Measurements from ENCODE around the gene C1orf52.

Gene C1orf52

DNA sequence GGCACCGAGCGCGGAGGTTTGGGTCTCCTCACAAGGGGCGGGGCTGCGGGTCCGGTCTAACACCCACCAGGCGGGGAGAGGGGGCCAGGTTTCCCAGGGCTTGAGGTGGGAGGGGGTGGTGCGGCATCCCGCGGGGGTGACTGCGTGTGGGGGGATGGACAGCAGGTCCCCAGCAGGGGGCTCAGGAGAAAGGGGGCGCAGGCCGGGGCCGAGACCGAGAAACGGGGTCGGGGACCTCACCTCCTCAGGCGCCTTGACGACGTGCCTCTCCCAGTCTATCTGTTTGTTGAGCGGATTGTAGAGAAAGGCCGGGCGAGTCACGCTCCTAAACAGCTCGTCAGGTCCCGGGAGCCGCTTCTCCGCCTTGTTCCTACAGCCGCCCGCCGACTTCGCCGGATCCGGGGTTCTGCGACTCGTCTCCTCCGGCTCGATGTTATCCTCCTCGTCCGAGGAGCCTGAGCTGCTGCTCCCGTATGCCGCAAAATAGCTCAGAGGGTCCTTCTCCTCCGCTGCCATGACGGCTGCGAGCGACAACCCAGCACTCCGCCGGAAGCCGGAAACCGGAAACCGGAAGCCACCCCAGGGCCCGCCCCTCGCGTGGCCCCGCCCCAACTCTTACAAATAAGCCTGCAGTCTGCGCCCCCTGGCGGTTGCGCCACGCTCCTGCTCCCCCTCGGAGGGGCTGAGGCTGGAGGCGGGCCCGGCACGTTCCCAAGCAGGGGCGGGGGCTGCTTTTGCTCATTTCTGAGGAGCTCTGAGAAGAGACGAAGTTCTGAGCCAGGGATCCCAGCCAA is at the start of gene C1orf52:
C1orf52 (minus strand) TSS at position 545 of the 794 bp plus-strand sequence; CDS start at position 516, 29 bp downstream.
- DNase-seq = peak; percentile 22 to 98 (median 92)

GRCh38 chr1:85308833-85309350 is 49.4 kb upstream of the C1orf52 start:
- DNase-seq = no peak

DNA sequence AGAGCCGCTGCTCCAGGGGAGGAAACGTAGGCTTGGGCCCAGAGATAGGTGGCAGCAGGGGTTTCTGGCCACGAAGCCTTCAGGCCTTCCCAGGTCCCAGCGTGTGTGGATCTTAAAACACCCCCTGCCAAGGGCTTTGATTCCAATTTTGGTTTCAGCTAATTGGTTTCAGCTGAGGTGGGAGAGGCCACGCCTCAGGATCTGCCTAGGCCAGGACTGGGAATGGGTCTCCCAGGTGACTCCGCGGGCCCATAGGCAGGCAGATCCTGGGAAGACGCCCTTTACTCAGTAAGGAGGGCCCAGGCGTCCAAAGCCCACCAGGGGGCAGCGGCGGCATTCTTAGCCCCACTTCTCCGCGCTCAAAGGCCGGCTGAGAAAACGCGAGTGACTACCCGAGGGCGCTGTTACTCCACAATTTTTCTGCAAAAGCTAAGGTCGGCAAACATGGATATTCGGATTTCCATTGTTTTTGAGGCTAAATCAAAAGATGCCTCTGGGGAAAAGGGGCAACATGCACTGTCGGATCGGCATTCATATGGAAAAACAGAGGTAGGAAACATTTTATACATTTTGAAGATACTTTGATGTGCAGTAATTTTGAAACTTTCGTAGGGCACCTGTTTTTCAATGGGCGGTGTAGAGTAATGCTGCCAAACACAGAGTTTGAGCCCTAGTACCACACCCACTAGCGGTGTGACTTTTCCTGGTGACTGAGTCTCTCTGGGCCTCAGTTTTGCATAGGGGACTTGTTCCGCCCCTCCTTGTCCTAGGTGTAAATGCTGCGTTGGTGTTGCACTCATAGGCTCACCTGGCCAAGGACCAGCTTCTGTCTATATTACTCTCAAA is 48.7 kb upstream of the C1orf52 start:
- DNase-seq = peak in 52 of 56 donors; percentile 9 to 88 (median 53)

GRCh38 chr1:85306236-85306635 is 46.8 kb upstream of the C1orf52 start:
- DNase-seq = no peak

DNA sequence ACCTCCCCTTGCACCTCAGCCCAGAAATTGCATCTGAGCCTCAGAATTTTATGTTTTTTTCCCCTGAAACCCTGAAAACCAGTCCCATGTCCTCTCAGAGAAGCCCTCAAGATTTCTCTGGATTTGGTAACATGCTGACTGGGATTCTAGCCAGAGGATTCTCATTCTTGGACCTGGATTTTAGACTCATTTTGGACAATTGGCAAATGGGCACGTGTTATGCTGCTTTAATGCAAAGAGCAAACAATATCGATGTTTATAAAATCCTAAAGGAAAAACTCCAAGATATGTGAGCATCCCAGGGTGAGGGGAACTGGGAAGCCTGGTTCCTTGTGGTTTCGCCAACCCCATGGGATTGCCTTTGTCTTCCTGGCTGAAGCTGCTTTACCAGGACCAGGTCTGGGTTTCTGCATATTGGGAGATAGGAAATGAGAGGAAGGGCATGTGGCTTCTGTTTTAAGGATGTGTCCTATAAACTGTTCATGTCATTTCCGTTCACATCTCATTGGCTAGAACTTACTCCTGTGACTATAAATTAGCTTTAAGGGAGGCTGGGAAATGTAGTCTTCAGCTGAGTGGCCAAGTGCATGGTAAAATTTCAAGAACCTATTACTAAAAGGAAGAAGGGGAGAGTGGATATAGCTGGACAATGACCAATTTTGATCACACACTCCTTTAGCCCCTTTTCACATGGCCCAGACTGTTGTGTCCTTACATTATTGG is 44.1 kb upstream of the C1orf52 start:
- no peak for DNase-seq

DNA sequence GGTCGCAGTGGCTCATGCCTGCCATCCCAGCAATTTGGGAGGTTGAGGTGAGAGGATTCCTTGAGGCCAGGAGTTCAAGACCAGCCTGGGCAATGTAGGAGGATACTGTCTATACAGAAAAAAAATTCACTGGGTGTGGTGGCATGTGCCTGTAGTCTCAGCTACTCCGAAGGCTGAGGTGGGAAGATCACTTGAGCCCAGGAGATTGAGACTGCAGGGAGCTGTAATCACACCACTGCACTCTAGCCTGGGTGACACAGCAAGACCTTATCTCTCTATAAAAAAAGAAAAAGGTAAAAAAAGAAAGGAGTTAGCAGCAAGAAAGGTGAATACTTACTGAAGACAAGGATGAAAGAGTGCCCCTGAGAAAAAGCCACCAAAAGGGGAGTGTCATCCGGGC is 40.7 kb upstream of the C1orf52 start:
- DNase-seq = no peak

DNA sequence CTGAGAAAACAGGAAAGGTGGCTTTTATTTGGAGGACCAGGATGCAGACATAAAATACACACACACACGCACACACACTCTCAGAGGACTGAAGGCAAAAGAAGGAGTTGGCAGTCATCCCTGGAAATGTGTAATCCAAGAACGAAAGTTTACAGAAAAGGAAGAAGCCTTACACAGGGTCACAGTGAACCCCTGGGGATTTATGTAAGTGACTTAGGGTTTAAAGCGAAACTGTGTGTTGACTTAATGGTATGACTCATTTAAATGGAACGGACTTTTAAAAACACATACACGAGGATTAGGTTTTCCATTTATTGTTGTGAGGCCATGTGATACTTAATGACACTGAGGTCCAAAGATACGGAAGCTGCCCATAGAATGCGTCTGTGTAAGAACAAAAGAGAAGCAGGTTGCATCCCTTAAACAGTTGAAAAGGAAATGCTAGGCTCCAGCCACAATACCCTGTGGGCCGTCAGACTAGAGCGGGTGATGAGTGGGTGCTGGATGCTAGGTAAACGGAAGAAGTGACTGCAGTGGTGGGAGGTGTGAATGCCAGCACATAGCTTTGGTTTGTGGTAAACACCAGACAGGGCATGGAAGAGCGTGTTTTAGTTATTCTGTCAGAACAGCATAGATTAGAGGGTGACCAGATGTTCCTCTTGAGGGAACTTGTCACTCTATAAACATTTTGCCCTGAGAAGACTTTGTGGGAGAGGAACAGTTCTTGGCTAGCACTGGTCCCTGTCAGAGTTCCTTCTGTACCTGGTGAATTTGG is 38.6 kb upstream of the C1orf52 start:
- DNase-seq = no peak

DNA sequence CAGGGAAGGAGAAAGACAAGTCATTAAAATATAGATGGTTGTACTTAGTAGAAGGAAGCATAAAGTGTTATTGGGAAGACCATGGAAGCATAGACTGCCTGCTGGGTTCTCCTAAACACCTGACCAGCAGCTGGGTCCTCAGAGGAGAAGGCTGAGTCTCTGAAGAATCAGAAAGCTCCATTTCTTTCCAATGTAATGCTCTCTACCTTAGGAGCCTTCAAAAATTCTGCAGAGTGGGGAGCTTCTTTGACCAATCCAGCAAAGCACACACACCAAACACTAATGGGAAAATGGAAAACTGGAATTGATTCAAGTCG is 38.0 kb upstream of the C1orf52 start:
- DNase-seq = no peak

GRCh38 chr1:85296980-85297379 is 37.5 kb upstream of the C1orf52 start:
- no peak for DNase-seq

GRCh38 chr1:85295654-85296053 is 36.2 kb upstream of the C1orf52 start:
- DNase-seq = no peak

GRCh38 chr1:85295006-85295431 is 35.6 kb upstream of the C1orf52 start:
- no peak for DNase-seq

DNA sequence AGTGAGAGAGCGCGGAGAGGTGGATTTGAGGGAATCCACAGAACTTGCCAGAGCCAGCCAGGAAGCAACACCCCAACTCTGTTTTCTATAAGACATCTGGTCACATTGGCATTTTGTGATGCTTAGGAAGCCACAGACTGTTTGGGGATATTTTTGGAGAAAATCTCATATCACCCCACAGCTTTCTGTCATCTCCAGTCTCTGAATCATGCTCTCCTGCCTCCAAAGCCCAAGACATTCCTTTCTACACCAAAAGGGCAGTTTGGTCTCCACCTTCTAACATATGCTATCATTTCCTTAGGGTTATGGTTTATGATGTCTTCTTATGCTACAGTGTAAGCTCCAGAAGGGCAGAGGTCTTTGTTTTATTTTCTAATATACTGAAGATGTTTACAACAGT is 31.4 kb upstream of the C1orf52 start:
- no peak for DNase-seq

GRCh38 chr1:85289848-85290335 is 30.4 kb upstream of the C1orf52 start:
- DNase-seq = no peak

DNA sequence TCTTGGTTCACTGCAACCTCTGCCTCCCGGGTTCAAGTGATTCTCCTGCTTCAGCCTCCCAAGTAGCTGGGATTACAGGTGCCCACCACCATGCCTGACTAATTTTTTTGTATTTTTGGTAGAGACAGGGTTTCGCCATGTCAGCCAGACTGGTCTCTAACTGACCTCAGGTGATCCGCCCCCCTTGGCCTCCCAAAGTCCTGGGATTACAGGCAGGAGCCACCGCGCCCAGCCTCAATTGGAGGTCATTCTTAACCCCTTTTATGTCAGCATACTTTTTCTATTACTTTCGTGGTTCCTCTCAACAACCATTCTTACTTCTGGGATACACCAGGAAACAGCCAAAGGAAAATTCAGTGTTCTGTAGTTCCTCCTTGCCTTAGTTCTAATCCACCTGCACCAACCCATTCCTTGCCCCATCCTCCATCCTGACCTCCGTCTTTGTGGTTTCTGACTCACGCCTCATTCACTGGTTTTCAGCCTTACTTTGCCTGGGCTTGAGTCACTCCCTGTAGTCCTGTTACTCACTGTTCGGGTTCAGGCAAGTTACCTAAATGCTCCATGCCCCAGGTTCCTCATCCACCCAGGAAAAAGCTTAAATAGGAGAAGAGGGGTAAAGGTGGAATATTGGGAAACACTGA is 29.9 kb upstream of the C1orf52 start:
- DNase-seq = no peak

DNA sequence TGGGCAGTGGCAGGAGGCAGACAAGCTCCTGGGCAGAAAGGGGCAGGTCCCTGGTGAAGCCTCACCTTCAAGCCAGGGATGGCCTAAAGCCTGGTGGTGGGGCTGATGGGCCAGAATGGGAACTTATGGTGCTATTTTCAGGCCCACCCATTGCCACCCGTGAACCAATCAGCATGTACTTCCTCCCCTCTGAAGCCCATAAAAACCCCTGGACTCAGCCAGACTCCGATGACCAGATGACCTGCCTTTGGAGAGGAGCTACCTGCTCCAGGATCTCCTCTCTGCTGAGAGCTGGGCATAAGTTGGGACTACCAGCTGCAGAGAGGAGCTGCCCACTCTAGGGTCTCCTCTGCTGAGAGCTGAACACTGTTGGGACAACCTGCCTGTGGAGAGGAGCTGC is 24.7 kb upstream of the C1orf52 start:
- DNase-seq = no peak

- peak in 10 of 56 donors; percentile 3 to 31 (median 10) for DNase-seq
Observed at GRCh38 chr1:85283475-85284199, 24.2 kb upstream of the C1orf52 start.

GRCh38 chr1:85282424-85282823 is 23.0 kb upstream of the C1orf52 start:
- no peak for DNase-seq

- no peak for DNase-seq
Observed at GRCh38 chr1:85280636-85281035, 21.2 kb upstream of the C1orf52 start.

GRCh38 chr1:85279458-85280080 is 20.1 kb upstream of the C1orf52 start:
- DNase-seq = peak in 2 of 56 donors; percentile 26 to 28
